H1 (cell line): ENCODE results near the gene RALGAPA1. TPM values are rescaled to one million over a fixed set of nuclear protein-coding genes. Genes with fewer than 3 reads are reported as not detected.

Experiments
- CTCF ChIA-PET: fragments of 300-600 bp; sonication (Branson Sonifier 250); formaldehyde crosslinking; loops from one replicate; lab custom pipeline; 2021; ENCODE audit not compliant: partially characterized antibody; lab: Charles Lee
- POLR2A ChIA-PET: fragments of 300-600 bp; sonication (Branson Sonifier 250); formaldehyde crosslinking; loops from one replicate; lab custom pipeline; 2021; ENCODE audit warnings: inconsistent platforms; ENCODE audit not compliant: partially characterized antibody; lab: Charles Lee
- DNase-seq, 2 experiments: peaks; one replicate each; pipeline versions ENCODE4 v3.0.0 to v3.0.0-alpha.2; 2010 to 2022; ENCODE audit warnings: low spot score in 2 of 2, low read depth in 1 of 2, mixed read lengths in 1 of 2
- FAIRE-seq: peaks from 2 replicates; lab custom pipeline; 2011; peaks lifted over from hg19 to GRCh38; lab: Jason Lieb, UNC
- H2AFZ ChIP-seq: 2 replicates; pipeline ENCODE4 v1.8.1; 2012; ENCODE audit warnings: low read length, inconsistent platforms
- H2AK5ac ChIP-seq: 2 replicates; pipeline ENCODE4 v1.6.1; 2013; ENCODE audit warnings: low read depth, low read length
- H2BK120ac ChIP-seq: replicated peaks from 2 replicates; pipeline ENCODE3; 2013; ENCODE audit warnings: low read depth, low read length, inconsistent platforms
- H2BK12ac ChIP-seq: 2 replicates; pipeline ENCODE4 v1.6.1; 2013; ENCODE audit warnings: low read depth, low read length
- H2BK15ac ChIP-seq: 2 replicates; pipeline ENCODE4 v1.6.1; 2013; ENCODE audit warnings: low read length
- H2BK20ac ChIP-seq: 2 replicates; pipeline ENCODE4 v1.6.1; 2013; ENCODE audit warnings: low read length
- H2BK5ac ChIP-seq: 2 replicates; pipeline ENCODE4 v1.6.1; 2013; ENCODE audit warnings: low read depth, low read length
- H3K14ac ChIP-seq: 2 replicates; pipeline ENCODE4 v1.6.1; 2013; ENCODE audit warnings: inconsistent platforms; ENCODE audit not compliant: insufficient read length
- H3K18ac ChIP-seq: 2 replicates; pipeline ENCODE4 v1.6.1; 2013; ENCODE audit warnings: low read length; ENCODE audit errors: extremely low read depth
- H3K23ac ChIP-seq: 2 replicates; pipeline ENCODE4 v1.6.1; 2013; ENCODE audit warnings: inconsistent platforms; ENCODE audit not compliant: insufficient read length
- H3K23me2 ChIP-seq: 2 replicates; pipeline ENCODE4 v1.6.1; 2013; ENCODE audit warnings: low read depth, low read length
- H3K27ac ChIP-seq: 2 replicates; pipeline ENCODE4 v1.6.1; 2011; ENCODE audit warnings: low read depth, low read length, inconsistent platforms
- H3K27me3 ChIP-seq, 4 experiments: replicated peaks in 1 of 4; 1 replicate in 1 of 4; 2 replicates in 3 of 4; pipeline versions ENCODE4 v1.6.1 to v1.8.1; 2011 to 2013; ENCODE audit warnings: low read length in 3 of 4, mild to moderate bottlenecking in 3 of 4, inconsistent platforms in 2 of 4, mixed read lengths in 2 of 4, moderate library complexity in 1 of 4; ENCODE audit not compliant: control insufficient read depth in 3 of 4, insufficient read depth in 3 of 4; ENCODE audit errors: extremely low read depth in 1 of 4
- H3K36me3 ChIP-seq, 4 experiments: 2 replicates each; pipeline versions ENCODE4 v1.6.1 to v1.8.1; 2011 to 2013; ENCODE audit warnings: mild to moderate bottlenecking in 4 of 4, low read length in 3 of 4, moderate library complexity in 2 of 4, control low read depth in 1 of 4, inconsistent platforms in 1 of 4; ENCODE audit not compliant: insufficient read depth in 4 of 4, control insufficient read depth in 2 of 4
- H3K4ac ChIP-seq: replicated peaks from 2 replicates; pipeline ENCODE3; 2013; ENCODE audit warnings: low read length, low read depth, mixed read lengths, inconsistent platforms; ENCODE audit not compliant: insufficient read length
- H3K4me1 ChIP-seq, 4 experiments: replicated peaks in 1 of 4; 1 replicate in 1 of 4; 2 replicates in 3 of 4; pipeline versions ENCODE4 v1.6.1 to v1.8.1; 2011 to 2013; ENCODE audit warnings: low read length in 3 of 4, inconsistent platforms in 2 of 4, mixed read lengths in 1 of 4; ENCODE audit not compliant: insufficient read depth in 4 of 4, control insufficient read depth in 3 of 4
- H3K4me2 ChIP-seq, 2 experiments: 2 replicates each; pipeline versions ENCODE4 v1.6.1 to v1.8.1; 2011 to 2013; ENCODE audit warnings: low read depth in 2 of 2, low read length in 2 of 2, control low read depth in 1 of 2, inconsistent platforms in 1 of 2, mild to moderate bottlenecking in 1 of 2; ENCODE audit not compliant: insufficient read depth in 1 of 2
- H3K4me3 ChIP-seq, 4 experiments: fragments of 200-600, 300-600 bp in 1 of 4; sonication (generic), shearing (Covaris generic), sonication (Bioruptor Twin) in 1 of 4; 2 replicates each; pipeline versions ENCODE4 v1.5.1 to v1.8.1; 2011 to 2016; ENCODE audit warnings: low read length in 4 of 4, low read depth in 3 of 4, control low read depth in 2 of 4, inconsistent platforms in 2 of 4, mild to moderate bottlenecking in 2 of 4, mixed read lengths in 1 of 4, moderate library complexity in 1 of 4; ENCODE audit not compliant: insufficient read depth in 2 of 4; ENCODE audit errors: extremely low read depth in 1 of 4
- H3K56ac ChIP-seq: replicated peaks from 2 replicates; pipeline ENCODE3; 2013; ENCODE audit warnings: low read depth, mild to moderate bottlenecking, mixed read lengths, low read length, inconsistent platforms; ENCODE audit not compliant: insufficient read length
- H3K79me1 ChIP-seq: 2 replicates; pipeline ENCODE4 v1.6.1; 2013; ENCODE audit warnings: low read depth, low read length, control low read depth
- H3K79me2 ChIP-seq, 2 experiments: 2 replicates each; pipeline versions ENCODE4 v1.6.1 to v1.8.1; 2012 to 2013; ENCODE audit warnings: low read length in 2 of 2, mild to moderate bottlenecking in 2 of 2, inconsistent platforms in 1 of 2; ENCODE audit not compliant: insufficient read depth in 2 of 2, control insufficient read depth in 1 of 2
- H3K9ac ChIP-seq, 4 experiments: replicated peaks in 1 of 4; 1 replicate in 1 of 4; 2 replicates in 3 of 4; pipeline versions ENCODE4 v1.6.1 to v1.8.1; 2011 to 2013; ENCODE audit warnings: low read depth in 3 of 4, low read length in 3 of 4, control low read depth in 2 of 4, mild to moderate bottlenecking in 2 of 4, moderate library complexity in 2 of 4, inconsistent platforms in 1 of 4; ENCODE audit errors: extremely low read depth in 1 of 4
- H3K9me3 ChIP-seq, 2 experiments: 2 replicates each; pipeline versions ENCODE4 v1.6.1 to v1.8.1; 2012 to 2013; ENCODE audit warnings: mild to moderate bottlenecking in 2 of 2, moderate library complexity in 2 of 2, control low read depth in 1 of 2, inconsistent platforms in 1 of 2, low read depth in 1 of 2, low read length in 1 of 2, mixed read lengths in 1 of 2; ENCODE audit not compliant: insufficient read depth in 2 of 2
- H4K20me1 ChIP-seq, 2 experiments: replicated peaks in 1 of 2; 2 replicates each; pipeline versions ENCODE3 to v1.8.1; 2011 to 2013; ENCODE audit warnings: inconsistent platforms in 2 of 2, low read length in 2 of 2, mild to moderate bottlenecking in 1 of 2; ENCODE audit not compliant: insufficient read depth in 2 of 2, control insufficient read depth in 1 of 2
- H4K5ac ChIP-seq: 2 replicates; pipeline ENCODE4 v1.6.1; 2013; ENCODE audit warnings: low read length, low read depth, mixed read lengths, inconsistent platforms; ENCODE audit not compliant: insufficient read length
- H4K8ac ChIP-seq: 2 replicates; pipeline ENCODE4 v1.8.0; 2013; ENCODE audit warnings: mild to moderate bottlenecking, moderate library complexity, low read length, inconsistent platforms; ENCODE audit not compliant: insufficient read depth; ENCODE audit errors: extremely low read depth
- H4K91ac ChIP-seq: replicated peaks from 2 replicates; pipeline ENCODE3; 2013; ENCODE audit warnings: low read length, mixed read lengths, inconsistent platforms; ENCODE audit not compliant: insufficient read length
- BRCA1 ChIP-seq: IDR thresholded peaks from 2 replicates; pipeline ENCODE4 v1.6.1; 2012; ENCODE audit warnings: low read depth, low read length, improper control_type of control experiment
- CEBPB ChIP-seq: IDR thresholded peaks from 2 replicates; pipeline ENCODE4 v1.6.1; 2012; ENCODE audit warnings: low read depth, low read length
- CTCF ChIP-seq, 3 experiments: IDR thresholded peaks; 1 replicate in 2 of 3; 2 replicates in 1 of 3; pipeline versions ENCODE4 v1.5.1 to v1.6.1; 2011; ENCODE audit warnings: low read length in 3 of 3, mild to moderate bottlenecking in 3 of 3, inconsistent platforms in 2 of 3, low read depth in 1 of 3, moderate library complexity in 1 of 3; ENCODE audit not compliant: insufficient read depth in 1 of 3; ENCODE audit errors: control extremely low read depth in 1 of 3
- E2F6 ChIP-seq: IDR thresholded peaks from 2 replicates; pipeline ENCODE4 v1.6.1; 2012; ENCODE audit warnings: inconsistent platforms
- HDAC2 ChIP-seq, 2 experiments: fragments of 300-600 bp in 1 of 2; sonication (generic) in 1 of 2; IDR thresholded peaks; 2 replicates each; pipeline ENCODE4 v1.6.1; 2011 to 2012; ENCODE audit warnings: low read depth in 2 of 2, low read length in 2 of 2, mild to moderate bottlenecking in 2 of 2, moderate library complexity in 2 of 2, borderline replicate concordance in 1 of 2, inconsistent platforms in 1 of 2
- HDAC6 ChIP-seq: IDR thresholded peaks from one replicate; pipeline ENCODE4 v1.7.1; 2012; ENCODE audit warnings: low read depth, mild to moderate bottlenecking, inconsistent platforms, low read length, moderate library complexity
- NANOG ChIP-seq: IDR thresholded peaks from 2 replicates; pipeline ENCODE4 v1.6.1; 2011; ENCODE audit warnings: low read length, low read depth, mild to moderate bottlenecking, inconsistent platforms; ENCODE audit not compliant: insufficient read depth, poor library complexity, severe bottlenecking
- SIRT6 ChIP-seq: IDR thresholded peaks from one replicate; pipeline ENCODE4 v1.7.1; 2012; ENCODE audit warnings: low read length, inconsistent platforms
- SIX5 ChIP-seq: IDR thresholded peaks from 2 replicates; pipeline ENCODE4 v1.6.1; 2011; ENCODE audit warnings: mild to moderate bottlenecking, low read depth, low read length
- TAF1 ChIP-seq: IDR thresholded peaks from 2 replicates; pipeline ENCODE4 v1.6.1; 2011; ENCODE audit warnings: mild to moderate bottlenecking, low read depth, low read length
- ZNF274 ChIP-seq: IDR thresholded peaks from 2 replicates; pipeline ENCODE4 v1.7.0; 2012; ENCODE audit warnings: low read length, borderline replicate concordance; ENCODE audit errors: extremely low read depth
- WGBS, 2 experiments: shearing (Covaris generic) in 1 of 2; methylation state at CpG; one replicate each; pipeline versions ENCODE4 v1.1.6 to v1.1.7; 2013 to 2015; ENCODE audit warnings: low lambda C conversion rate in 2 of 2, mixed read lengths in 2 of 2, inconsistent platforms in 1 of 2, low coverage in 1 of 2, missing lambda C conversion rate in 1 of 2; ENCODE audit not compliant: insufficient replicate concordance in 2 of 2, insufficient coverage in 1 of 2, insufficient read length in 1 of 2; ENCODE audit errors: extremely low coverage in 1 of 2, missing lambda C conversion rate in 1 of 2; 5-methylcytosine and 5-hydroxymethylcytosine counted together
- polyA plus RNA-seq, 7 experiments: library from polyadenylated mRNA; depleted of rRNA in 3 of 7; stranded (reverse) in 5 of 7; unstranded in 2 of 7; fragments of >200 nt in 5 of 7; fragments of 200-250 nt in 2 of 7; gene quantifications; 1 replicate in 5 of 7; 2 replicates in 1 of 7; 4 replicates in 1 of 7; pipeline versions ENCODE4 v1.2.1 to v1.2.3, GENCODE V29; 2011 to 2013; ENCODE audit warnings: missing spikeins in 2 of 7, mixed read lengths in 2 of 7
- total RNA-seq: library from RNA; stranded (reverse); fragmentation: NEBNext Ultra II Directional; extraction: Animal tissue kit (Norgen Biotek cat#: 25700); gene quantifications from 2 replicates; pipeline ENCODE4 v1.2.1, GENCODE V29; 2021

The RALGAPA1 gene
- total and polyA plus RNA-seq, 2 of the 8 experiments (the other 6 are each of a cell fraction or from before 2014, with no cell fraction given): 4.2 to 26.7 TPM

GRCh38 chr14:35519986-35520385 lies 289.1 kb downstream of the RALGAPA1 start:
- CTCF ChIA-PET: no interaction called here
- no peak for FAIRE-seq
- TF ChIP-seq HDAC2 (IDR thresholded peaks at IDR 0.05; ENCODE audit: borderline replicate concordance in 1 of 2, low read depth in 2 of 2, low read length in 2 of 2) (no peak), E2F6 (no peak), ZNF274 (no peak), CTCF (IDR thresholded peaks at IDR 0.05; ENCODE audit: control extremely low read depth in 1 of 3, insufficient read depth in 1 of 3, low read depth in 1 of 3, low read length in 3 of 3) (no peak), SIRT6 (no peak), BRCA1 (no peak), CEBPB (no peak), TAF1 (no peak), SIX5 (no peak), NANOG (no peak), HDAC6 (no peak)

More at GRCh38 chr14:35519986-35520385, 289.1 kb downstream of the RALGAPA1 start:
- Histone ChIP-seq H2BK20ac (no peak overlapping the region), H3K56ac (no peak overlapping the region), H4K5ac (no peak overlapping the region), H3K23me2 (no peaks in the 10 kb centered on the region), H2BK5ac (no peak overlapping the region), H2AFZ (no peak overlapping the region), H3K27ac (no peak overlapping the region), H2BK12ac (no peak overlapping the region), H3K27me3 (no peaks in the 10 kb centered on the region), H2AK5ac (no peak overlapping the region), H3K4me2 (no peak overlapping the region), H3K4me3 (no peak overlapping the region), H3K14ac (no peak overlapping the region), H3K18ac (no peak overlapping the region), H3K4me1 (no peaks in the 10 kb centered on the region), H3K36me3 (no peaks in the 10 kb centered on the region), H3K4ac (no peak overlapping the region), H3K79me2 (no peaks in the 10 kb centered on the region), H2BK15ac (no peak overlapping the region), H3K23ac (no peak overlapping the region), H4K8ac (no peak overlapping the region), H4K91ac (no peak overlapping the region), H4K20me1 (no peaks in the 10 kb centered on the region), H2BK120ac (no peak overlapping the region), H3K9me3 (no peaks in the 10 kb centered on the region), H3K9ac (no peak overlapping the region), H3K79me1 (no peaks in the 10 kb centered on the region)
- DNase-seq: no peak
- WGBS, 2 experiments: 90% methylated on average over 2 of the region's 2 CpGs; no CpG with 5 or more reads in 1 of the 2 experiments
- POLR2A ChIA-PET: no interaction called here
